GM21360 (cell line): ENCODE data around the gene STX18.
A peak's percentile ranks its signal among the peaks of the same experiment; 100 is the strongest.
"Not testable (repeated sequence)": the region's sequence is repeated elsewhere in the genome, so short reads cannot be mapped to it uniquely, and the experiment has no call there.

Experiments used
- ATAC-seq: cut with Tn5 transposase; IDR thresholded peaks from one replicate; pipeline ENCODE4 v1.9.1; 2021; ENCODE audit warnings: mild to moderate bottlenecking, moderate library complexity; ENCODE audit not compliant: unreplicated experiment

STX18 gene

DNA sequence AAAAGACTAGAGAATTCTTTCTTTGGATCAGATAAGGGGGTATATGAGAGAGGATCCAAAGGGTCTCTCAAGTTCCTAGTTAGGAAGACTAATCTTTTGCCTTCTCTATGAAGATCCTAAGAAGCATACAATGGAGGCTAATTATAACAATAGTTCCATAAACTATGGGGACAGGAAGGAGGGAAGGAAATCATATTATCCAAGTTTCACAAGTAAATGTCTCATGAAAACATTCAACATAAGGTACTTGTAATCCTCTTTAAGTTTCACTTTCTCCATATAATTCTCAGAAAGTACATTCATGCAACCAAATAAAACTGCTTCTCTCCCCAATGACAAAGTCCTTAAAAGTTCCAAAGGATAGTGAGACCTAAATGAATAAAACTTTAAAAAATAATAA, 27.1 kb downstream of the STX18 start:
- ATAC-seq = no peak

DNA sequence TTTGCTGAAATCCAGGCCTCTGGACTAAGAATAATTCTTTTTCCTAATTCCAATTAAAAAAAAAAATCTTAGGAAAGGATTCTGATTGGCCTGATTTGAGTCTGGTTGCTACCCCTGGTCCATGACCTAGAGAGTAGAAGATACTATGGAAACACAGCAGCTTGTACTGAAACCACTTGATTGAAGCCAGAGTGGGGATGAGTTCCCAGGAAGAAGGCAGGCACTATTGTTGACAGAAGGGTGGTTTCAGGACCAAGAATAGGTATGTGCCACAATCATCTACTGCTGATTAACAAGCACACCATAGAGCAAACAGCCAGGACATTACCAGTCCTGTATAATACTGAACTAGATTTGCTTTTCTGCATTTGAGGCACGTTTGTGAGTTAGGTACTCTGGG, 29.6 kb downstream of the STX18 start:
- no peak for ATAC-seq

DNA sequence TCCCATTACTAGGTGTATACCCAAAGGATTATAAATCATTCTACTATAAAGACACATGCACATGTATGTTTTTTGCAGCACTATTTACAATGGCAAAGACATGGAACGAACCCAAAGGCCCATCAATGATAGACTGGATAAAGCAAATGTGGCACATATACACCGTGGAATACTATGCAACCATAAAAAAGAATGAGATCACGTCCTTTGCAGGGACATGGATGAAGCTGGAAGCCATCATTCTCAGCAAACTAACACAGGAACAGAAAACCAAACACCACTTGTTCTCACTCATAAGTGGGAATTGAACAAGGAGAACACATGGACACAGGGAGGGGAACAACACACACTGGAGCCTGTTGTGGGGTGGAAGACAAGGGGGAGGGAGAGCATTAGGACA, 31.2 kb downstream of the STX18 start:
- not testable (repeated sequence) for ATAC-seq

GRCh38 chr4:4509521-4509920, 32.3 kb downstream of the STX18 start:
- no peak for ATAC-seq

GRCh38 chr4:4507923-4508322, 33.9 kb downstream of the STX18 start:
- no peak for ATAC-seq

DNA sequence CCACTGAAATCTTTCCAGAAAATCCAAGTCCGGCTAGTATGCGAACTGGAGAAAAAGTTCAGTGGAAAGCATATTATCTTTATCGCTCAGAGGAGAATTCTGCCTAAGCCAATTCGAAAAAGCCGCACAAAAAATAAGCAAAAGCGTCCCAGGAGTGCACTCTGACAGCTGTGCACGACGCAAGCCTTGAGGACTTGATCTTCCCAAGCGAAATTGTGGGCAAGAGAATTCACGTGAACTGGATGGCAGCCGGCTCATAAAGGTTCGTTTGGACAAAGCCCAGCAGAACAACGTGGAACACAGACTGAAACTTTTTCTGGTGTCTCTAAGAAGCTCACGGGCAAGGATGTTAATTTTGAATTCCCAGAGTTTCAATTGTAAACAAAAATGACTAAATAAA, 34.4 kb downstream of the STX18 start:
- no peak for ATAC-seq

DNA sequence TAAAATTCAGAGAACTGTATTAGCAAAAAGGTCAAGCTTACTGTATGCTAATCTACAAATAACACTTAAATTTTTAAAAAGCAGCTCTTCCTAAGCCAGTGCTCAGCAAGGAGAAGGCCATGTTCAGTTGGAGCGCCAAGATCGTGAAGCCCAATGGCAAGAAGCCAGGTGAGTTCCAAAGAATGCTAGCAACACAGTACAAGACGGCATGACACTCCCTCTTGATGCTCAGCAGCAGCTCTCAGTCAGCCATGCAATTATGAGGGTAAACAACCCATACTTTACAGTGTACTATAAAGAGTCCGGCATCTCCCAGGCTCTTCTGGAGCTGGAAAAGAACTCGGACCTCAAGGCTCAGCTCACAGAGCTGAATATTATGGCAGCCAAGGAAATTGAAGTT, 34.9 kb downstream of the STX18 start:
- no peak for ATAC-seq

- not testable (repeated sequence) for ATAC-seq
Measured at GRCh38 chr4:4505211-4505610, 36.6 kb downstream of the STX18 start.

DNA sequence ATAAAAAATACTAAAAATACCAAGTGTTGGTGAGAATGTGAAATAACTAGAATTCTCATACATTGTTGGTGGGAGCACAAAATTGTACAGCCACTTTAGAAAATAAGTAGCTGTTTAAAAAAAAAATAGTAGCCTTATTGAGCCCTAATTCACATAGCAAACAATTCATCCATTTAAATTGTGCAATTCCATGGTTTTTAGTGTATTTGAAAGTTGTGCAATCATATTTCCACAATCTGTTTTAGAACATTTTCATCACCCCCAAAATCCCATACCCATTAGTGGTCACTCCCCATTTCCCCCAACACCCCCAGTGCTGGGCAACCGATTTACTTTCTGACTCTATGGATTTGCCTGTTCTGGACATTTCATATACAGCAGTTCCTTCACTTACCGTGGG, 37.1 kb downstream of the STX18 start:
- ATAC-seq = no peak

DNA sequence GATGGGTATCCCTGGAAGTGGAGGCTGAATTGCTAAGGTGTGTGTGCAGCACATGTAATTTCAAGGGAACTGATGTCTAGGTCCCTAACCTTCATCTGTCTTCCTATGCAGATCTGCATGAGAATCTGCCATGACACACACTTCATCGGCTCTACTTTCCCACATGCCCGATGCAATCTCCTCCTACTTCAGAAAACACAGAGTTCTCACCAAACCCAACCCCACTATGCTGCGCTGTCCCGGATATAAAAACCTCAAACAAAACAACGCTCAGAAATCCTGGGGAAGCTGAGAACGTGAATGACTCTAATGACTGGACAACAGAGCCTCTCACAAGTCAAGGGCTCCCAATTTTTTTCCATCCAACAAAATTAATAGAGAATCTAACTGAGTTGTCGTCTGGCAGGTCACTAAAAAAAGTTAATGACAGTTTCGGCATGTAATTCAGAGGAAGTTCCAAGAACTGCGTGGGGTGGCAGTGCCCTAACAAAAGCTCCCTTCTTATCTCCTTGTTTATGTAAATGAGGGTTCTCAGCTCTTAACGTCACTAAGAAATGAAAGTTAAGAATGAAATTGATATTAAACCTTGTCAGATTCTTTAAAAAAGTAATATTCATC, 39.0 kb downstream of the STX18 start:
- ATAC-seq = peak; percentile 77

- no peak for ATAC-seq
Measured at GRCh38 chr4:4501679-4502078, 40.2 kb downstream of the STX18 start.

DNA sequence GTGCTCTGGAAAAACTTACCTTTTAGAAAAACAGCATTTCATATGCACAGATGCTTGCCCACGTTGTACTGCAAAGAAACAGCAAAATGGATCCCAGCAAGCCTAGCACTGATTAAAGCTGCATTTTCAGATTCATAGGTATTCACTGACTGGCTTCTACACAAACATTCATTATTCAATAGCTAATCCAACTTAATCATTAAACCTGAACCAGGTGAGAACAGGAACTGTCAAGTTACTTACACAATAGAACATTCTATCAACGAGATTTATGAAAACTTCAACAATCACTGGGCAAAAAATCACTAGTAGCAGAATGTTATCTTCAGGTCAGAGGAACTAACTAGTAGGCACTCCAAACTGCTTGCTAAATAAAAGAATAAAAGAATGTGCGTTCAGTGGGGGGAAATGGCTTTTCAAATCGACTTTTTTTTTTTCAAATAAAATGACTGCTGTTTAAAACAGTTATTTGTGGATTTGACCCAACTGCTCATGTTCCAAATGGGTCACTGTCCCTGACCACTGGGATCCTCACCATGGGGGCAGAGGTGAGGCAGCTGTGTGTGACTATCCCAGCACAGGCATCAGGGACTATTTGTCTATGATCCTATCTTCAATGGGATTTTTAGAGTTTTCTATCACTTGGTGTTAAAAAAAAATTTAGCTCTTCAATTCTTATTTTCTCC, 42.3 kb downstream of the STX18 start:
- ATAC-seq = no peak

- ATAC-seq = no peak
Measured at GRCh38 chr4:4496592-4497372, 45.1 kb downstream of the STX18 start.

- ATAC-seq = no peak
Measured at GRCh38 chr4:4494882-4495281, 47.0 kb downstream of the STX18 start.

DNA sequence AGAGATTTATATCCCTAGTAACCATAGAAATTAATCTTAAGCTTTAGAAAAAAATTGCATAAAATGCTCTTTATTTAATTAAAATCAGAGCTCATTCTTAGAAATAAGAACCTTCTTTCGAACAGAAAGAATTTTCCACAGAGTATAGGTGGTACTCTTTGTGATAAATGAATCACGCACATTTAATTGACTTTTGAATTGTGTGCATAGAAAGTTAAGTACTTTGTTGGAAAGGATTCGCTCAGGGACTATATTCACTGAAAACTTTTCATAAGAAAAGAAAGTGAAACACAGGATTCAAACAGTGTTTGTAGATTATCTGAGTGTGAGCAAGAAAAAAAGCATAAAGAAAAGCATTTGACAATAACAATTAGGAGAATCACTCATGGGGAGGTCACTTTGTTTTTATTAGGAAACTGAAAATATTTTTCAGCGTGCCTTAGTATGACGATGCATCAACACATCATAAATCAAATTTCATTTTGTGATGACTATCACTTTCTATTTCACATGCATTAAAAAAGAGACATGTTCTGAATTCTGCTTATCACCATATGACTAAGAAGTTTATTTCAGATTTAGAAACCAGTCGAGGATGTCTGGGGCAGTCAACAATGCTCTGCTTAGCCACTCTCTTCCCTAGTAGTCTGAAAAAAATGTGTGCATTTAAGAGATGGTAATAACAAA, 49.5 kb downstream of the STX18 start:
- peak; percentile 82 for ATAC-seq

DNA sequence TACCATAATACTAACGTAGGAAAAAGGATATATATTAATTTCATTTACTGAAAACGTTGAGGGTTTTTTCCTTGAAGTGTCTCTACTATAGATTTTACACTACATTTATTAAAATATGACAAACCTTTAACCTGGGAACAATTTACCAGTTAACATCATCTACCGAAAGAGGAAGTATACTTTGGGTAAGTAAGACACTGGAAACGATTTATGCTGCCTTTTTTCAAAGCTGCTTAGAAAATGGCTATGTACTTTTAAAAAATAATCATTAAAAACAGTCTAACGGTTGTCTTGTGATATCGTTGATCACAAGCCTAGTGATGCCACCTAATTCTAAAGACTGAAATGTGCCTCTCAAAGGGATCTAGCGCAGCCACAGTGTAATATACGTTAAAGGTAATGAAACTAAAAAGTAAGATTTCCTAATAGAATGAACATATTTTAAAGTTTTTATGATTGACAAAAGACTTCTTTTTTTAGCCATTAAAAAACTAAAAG, 50.4 kb downstream of the STX18 start:
- no peak for ATAC-seq

DNA sequence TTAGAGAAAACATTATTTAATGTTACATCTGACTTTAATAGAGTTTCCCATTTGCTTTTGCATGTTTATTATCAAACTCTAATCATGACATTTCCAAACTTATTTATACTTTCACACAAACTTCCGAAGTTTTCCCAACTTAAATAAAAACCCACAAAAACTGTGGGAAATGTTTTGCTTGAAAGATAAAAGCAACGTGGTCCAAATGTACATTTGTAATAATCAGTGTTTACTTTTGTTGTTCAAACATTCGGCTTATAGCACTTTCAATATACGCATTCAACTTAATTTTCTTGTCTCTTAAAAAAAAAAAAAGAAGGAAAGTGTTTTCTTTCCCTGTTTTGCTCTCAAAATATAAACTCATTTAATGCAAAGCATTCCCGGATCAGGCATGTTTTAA, 51.0 kb downstream of the STX18 start:
- no peak for ATAC-seq

GRCh38 chr4:4490041-4490440, 51.8 kb downstream of the STX18 start:
- no peak for ATAC-seq

GRCh38 chr4:4488405-4489404, 53.1 kb downstream of the STX18 start:
- peak; percentile 59 for ATAC-seq

- ATAC-seq = no peak
Measured at GRCh38 chr4:4486969-4487368, 54.9 kb downstream of the STX18 start.
